HG03575 (cell line): ENCODE results near the gene SRPK1.
"Not testable (repeated sequence)": the region's sequence is repeated elsewhere in the genome, so short reads cannot be mapped to it uniquely, and the experiment has no call there.

Experiments used
- ATAC-seq: cut with Tn5 transposase; IDR thresholded peaks from one replicate; pipeline ENCODE4 v1.9.1; 2021; ENCODE audit not compliant: unreplicated experiment, insufficient number of reproducible peaks, low FRiP score; ENCODE audit errors: extremely low read depth

SRPK1 gene

DNA sequence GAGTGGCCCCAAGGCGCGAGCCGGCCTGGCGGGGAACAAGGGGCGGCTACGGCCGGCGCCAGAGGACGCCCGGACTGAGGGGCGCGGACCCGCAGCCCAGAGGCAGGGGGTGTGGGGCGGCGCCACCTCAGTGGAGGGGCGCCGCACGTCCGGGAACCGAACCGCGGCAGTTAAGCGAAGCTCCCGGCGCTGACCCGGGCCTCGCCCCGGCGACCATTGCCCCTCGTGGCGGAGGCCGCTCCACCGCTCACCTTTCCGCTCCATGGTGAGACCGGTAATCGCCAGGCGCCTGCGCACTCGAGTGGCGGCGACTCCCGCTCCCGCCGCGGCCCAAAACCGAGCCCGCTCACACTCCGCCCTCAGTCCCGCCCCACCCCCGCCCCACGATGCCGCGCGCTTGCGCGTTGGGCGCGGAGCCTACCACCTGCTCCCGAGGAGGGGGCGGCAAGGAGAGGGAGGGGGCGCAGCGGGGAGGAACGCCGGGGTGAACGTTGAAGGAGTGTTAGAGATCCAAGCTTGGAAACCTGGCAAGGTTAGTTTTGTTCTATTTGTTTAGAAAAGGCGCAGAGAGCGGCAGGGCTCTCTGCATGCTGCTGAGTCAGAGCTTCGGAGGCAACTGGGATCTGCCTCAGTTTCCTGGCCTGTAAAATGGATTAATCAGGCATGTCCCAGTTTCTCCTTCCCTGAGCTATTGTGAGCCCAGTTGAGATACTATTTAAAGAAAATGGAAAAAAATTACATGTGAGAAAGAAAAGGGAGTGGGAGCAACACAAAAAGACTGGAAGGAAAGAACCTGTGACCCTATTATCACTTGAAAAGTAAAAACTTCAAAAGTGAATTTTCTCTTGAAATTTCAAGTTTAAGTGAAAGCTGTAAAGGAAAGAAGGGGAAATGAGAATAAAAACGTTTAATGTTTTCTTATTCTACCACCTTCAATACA, at the start of gene SRPK1:
TSS of gene SRPK1 (minus strand) at position 306 of the 940 bp plus-strand sequence. CDS start at position 264, 42 bp downstream.
- no peak for ATAC-seq

DNA sequence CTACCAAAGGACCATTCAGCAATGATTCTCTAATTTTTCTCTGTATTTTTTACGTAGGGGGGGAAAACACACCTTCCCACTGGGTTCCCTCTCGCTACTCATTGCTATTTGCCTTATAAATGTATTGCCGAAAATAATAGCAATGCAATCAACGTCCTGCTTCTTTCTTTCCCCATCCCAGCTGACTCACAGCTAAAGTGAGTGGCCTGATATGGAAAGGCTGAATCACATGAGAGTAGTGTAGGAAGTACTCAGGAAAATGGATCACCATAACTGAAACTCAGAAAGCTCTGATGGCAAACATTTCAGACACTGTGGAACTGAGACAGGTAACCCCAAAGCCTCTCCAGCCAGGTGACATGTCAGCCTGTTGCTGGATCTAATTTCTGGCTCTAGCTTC, 49.3 kb upstream of the SRPK1 start:
- ATAC-seq, result no peak

DNA sequence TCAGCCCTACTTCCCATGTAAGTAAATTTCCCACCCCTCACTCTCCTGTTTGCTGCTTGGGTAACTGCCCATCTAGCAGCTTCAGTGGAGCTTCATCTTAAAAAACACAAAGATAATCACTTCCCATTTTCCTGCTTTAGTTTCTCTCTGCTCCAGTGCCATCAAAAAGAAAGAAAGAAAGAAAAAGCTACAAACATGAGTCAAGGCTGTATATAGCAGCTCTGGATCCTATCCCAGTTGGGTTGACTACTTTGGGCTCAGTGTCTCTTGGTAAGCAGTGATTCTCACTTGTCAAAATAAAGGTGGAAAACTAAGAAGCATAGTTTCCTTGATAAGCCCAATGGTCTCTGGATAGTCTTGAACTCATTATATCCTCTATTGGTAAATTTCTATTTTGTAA, 48.7 kb upstream of the SRPK1 start:
- no peak for ATAC-seq

DNA sequence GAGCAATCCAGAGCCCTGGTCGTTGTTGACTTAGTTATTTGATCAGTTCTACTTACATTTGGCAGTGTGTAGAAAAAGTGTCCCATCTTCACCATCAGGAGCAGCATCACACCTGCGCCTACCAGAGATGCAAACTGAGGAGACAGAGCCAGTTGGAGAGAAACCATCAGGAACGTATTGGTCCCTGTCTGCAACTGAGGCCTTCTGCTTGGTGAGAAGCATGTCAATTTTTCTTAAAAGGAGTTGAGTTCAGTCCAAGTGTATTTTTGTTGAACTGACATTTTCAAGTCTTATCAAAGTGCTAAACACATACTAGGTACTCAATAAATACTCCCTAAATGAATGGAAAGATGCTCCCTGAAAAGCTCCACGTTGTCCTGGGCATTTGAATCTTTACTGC, 47.9 kb upstream of the SRPK1 start:
- ATAC-seq, result no peak

DNA sequence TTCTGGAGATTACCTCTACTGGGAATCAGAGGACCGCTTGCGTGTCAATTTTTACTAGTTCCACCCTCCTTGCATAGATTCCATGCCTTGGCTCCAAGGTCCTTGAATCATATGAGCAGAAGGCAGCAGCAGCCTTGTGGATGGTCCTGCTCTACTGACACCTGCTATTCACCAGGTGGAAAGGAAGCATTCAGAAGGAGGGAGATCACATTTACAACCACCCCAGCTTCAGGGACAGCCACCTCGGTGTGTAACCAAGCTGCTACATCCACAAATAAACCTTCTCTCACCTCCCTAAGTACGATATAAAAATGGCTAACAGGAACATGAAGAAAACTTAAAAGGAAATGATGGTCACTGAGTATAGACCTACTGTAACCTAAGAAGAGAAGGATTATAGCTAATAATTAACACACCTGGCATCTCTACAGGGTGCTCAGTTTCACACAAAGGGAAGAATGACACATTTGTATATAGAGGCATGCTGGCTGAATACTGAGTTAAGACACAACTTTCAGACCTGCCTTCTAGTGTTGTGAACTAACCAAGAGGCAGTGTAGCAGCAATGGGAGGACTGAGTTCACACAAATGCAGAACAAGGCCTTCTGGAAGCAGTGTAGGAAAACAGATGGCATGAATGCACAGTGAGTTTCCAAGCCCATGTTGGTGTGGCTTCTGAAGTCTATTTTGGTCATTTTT, 46.3 kb upstream of the SRPK1 start:
- no peak for ATAC-seq

DNA sequence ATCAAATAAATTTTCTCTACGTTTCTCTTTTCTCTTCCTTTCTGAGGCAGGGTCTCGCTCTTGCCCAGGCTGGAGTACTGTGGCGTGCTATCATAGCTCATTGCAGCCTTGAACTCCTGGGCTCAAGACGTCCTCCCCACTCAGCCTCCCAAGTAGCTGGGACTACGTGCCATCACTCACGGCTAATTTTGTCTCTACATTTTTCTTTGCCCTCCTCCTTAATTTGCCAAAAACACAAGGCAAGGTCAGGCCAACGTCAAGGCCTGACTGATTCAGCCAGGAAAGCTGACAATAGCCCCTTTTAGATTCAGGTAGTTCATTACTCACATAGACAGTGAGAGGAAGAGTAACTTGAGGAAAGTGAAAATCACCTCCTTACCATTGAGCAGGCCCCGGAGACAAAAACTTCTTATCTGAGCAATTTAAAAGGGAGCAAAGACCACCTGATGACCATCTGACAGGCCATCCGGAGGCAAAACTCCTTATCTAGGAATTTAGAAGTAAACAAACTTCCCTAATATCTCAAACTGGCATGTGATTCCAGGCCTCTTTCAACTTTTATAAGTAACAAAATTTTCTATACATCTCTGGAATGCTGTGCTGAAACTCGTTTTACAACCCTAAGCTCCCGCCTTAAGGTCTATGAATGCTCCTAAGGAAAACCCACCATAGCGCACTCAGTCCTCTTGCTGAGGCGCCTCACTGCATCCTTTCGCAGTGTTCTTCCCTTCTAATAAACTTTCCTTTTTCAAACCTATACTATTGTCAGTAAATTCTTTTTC, 42.1 kb upstream of the SRPK1 start:
- ATAC-seq, result no peak

DNA sequence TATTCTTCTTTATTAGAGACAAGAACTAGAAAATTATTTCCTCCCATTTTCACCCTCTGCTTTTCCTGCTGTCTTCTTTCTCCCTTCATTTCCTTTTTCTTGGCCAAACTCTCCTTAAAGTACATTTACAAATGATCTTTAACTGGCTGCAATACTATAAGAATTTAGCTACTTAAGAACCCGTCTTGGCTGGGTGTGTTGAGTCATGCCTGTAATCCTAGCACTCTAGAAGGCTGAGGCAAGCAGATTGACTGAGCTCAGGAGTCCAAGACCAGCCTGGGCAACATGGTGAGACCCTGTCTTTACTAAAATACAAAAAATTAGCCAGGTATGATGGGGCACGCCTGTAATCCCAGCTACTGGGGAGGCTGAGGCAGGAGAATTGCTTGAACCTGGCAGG, 39.3 kb upstream of the SRPK1 start:
- no peak for ATAC-seq

DNA sequence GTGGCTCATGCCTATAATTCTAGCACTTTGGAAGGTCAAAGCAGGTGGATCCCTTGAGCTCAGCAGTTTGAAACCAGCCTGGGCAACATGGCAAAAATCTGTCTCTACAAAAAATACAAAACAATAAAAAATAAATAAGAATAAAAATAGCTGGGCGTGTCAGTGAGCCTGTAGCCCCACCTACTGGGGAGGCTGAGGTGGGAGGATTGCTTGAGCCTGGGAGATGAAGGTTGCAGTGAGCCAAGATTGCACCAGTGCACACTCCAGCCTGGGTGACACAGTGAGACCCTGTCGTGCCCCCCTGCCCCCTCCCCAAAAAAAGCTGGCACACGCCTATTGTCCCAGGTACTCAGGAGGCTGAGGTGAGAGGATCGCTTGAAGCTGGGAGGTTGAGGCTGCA, 35.1 kb upstream of the SRPK1 start:
- no peak for ATAC-seq

DNA sequence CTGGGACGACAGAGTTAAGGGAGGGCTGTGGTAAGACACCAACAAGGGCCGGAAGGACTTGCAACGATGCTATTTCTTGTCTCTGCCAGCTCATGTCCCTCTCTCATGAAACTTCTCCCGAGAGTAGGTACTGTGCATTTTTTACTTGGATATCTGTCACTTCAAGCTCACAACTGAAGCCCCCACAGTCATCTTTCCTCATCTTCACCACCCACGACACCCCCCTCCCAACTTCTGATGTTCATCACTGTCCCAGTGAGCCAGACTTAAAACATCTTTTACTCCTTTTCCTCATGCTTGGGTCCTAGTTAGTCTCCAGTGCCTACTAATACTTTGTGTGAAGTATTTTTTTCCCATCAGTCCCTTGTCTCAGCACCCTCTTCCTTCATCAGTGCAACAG, 34.6 kb upstream of the SRPK1 start:
- no peak for ATAC-seq

DNA sequence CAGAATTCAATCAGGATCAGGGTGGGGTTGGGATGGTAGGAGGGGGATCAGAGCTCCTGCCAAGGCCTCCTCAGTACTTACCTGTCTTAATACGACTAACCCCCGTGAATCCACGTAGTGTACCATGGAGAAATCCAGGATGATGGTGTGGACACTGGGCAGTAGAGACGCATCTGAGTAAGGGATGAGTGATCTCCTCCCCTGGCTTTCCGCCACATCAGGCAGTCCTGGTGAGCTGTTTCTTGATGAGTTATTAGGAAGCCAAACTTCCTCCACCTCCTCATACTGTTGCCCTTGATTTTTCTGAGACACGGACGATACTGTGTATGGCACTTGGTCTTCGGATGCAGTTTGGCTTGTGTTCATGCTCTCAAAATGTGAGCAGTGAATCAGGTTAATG, 34.2 kb upstream of the SRPK1 start:
- ATAC-seq, result no peak

DNA sequence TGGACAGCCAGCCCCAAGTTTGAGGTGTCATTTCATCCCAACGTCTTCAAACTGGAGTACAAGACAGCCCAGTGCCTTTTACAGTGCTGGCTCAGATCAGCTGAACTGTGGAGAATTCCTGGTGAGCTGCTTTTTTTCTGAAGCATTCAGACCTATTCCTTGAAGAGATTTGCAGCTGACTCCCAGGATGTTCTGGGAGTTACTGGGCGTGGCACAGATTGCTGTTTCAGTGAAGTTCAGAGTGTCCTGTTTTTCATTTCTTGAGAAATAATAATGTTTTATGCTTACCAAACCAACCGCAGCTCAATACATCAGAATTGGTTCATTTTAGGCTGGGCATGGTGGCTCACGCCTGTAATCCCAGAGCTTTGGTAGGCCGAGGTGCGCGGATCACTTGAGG, 33.4 kb upstream of the SRPK1 start:
- no peak for ATAC-seq

DNA sequence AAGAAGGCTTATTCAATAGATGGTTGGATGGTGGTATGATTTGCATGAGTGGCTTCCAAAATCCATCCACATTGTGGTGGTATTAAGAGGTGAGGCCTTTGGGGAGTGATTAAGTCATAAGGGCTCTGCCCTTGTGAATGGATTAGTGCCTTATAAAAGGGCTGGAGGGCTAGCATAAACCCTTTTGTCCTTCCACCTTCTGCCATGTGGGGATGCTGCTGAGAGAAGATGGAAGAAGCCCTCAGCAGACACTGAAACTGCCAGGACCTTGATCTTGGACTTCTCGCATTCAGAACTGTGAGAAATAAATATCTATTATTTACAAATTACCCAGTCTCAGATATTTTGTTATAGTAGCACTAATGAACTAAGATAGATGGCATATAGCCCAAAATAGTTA, 27.8 kb upstream of the SRPK1 start:
- no peak for ATAC-seq

DNA sequence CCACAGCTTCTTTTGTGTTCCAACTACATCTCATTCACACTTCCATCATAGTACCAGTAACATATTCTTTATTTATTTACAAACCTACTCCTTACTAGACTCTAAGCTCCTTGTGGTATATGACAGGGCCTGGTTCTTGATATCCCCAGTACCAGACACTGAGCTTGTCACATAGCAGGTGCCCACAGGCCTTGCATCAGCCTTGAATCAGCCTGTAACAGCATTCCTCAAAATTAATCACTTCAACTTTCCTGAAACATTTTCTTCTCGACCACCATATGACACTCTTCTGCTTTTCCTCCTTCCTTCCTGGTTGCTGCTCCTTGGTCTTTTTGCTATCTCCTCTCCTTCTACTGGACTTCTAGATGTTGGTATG, 24.7 kb upstream of the SRPK1 start:
- no peak for ATAC-seq

DNA sequence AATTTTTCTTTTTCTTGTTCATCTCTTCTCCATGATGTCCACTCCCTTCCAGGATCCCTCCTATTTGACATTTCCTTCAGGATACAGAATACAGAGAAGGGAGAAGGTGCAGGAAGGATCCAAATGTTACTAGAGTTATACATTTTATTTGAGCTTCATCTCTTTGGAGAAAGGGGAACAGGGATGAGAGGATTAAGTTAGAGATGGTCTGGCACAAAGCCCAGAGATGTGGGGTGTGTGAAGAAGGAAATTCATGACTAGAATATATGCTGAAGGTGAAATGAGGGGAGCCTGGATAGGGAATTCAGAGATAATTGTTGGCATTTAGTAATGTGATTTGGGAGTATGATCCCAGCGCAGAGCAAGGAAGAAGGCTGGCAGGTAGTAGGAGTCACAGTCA, 22.5 kb upstream of the SRPK1 start:
- ATAC-seq, result no peak

DNA sequence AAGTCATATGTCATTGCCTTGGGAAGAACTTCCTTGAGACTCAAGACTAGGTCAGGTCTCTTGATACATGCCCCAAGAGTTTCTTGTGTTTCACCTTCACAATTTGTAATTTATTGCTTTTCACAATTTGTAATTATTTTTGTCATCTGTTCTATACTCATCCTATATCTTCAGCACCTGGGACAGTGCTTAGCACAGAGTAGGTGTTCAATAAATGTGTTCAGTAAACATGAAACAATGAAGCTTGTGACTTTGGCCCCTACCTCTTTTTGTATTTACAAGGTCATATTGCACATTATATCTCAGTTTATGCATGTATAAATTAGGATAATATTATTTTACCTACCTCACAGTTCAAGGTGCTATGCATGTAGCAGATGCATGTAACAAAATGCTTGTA, 21.5 kb upstream of the SRPK1 start:
- ATAC-seq, result no peak

DNA sequence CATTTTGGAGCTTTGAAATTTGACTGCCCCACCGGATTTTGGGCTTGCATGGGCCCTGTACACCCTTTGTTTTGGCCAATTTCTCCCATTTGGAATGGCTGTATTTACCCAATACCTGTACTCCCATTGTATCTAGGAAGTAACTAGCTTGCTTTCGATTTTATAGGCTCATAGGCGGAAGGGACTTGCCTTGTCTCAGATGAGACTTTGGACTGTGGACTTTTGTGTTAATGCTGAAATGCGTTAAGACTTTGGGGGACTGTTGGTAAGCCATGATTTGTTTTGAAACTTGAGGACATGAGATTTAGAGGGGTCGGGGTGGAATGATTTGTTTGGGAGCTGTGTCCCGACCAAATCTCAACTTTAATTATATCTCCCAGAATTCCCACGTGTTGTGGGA, 20.3 kb upstream of the SRPK1 start:
- ATAC-seq, result not testable (repeated sequence)

DNA sequence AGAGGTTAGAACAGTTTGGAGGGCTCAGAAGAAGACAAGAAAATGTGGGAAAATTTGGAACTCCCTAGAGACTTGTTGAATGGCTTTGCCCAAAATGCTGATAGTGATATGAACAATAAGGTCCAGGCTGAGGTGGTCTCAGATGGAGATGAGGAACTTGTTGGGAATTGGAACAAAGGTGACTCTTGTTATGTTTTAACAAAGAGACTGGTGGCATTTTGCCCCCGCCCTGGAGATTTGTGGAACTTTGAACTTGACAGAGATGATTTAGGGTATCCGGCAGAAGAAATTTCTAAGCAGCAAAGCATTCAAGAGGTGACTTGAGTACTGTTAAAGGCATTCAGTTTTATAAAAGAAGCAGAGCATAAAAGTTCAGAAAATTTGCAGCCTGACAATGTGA, 19.1 kb upstream of the SRPK1 start:
- not testable (repeated sequence) for ATAC-seq

DNA sequence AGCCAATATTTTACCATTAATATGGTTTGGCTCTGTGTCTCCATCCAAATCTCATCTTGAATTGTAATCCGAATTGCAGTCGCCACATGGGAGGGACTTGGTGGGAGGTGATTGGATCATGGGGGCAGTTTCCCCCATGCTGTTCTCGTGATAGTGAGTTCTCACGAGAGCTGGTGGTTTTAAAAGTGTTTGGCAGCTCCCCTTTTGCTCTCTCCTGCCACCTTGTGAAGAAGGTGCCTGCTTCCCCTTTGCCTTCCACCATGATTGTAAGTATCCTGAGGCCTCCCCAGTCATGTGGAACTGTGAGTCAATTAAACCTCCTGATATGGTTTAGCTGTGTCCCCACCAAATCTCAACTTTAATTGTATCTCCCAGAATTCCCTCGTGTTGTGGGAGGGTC, 18.4 kb upstream of the SRPK1 start:
- ATAC-seq, result not testable (repeated sequence)

DNA sequence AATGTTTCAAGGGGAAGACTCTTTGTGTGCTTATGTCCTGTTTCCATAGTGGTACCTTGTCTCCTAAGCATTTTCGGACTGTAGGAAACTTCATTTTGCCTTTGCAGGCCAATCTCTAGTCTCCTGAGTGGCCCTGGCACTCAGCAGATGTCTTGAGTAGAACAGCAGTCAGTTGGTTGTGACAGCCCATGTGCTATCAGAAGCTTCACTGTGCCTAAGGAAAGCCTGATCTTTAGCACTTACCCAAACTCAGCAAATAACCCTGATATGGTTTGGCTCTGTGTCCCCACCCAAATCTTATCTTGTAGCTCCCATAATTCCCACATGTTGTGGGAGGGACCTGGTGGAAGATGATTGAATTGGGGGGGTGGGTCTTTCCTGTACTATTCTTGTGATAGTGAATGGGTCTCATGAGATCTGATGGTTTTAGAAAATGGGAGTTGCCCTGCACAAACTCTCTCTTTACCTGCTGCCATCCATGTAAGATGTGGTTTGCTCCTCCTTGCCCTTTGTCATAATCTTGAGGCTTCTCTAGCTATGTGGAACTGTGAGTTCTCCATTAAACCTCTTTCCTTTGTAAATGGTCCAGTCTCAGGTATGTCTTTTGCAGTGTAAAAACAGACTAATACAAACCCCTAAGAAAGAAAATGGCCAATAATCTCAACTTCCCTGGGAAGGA, 15.9 kb upstream of the SRPK1 start:
- no peak for ATAC-seq
